GM18507 (cell line): ENCODE measurements around the gene BASP1.

Experiments used
- DNase-seq: peaks from one replicate; pipeline ENCODE4 v3.0.0; 2011; ENCODE audit warnings: low read depth; ENCODE audit not compliant: insufficient read length; ENCODE audit errors: extremely low spot score
- FAIRE-seq: peaks from 2 replicates; lab custom pipeline; 2011; peaks lifted over from hg19 to GRCh38; lab: Jason Lieb, UNC

Gene BASP1

GRCh38 chr5:17220469-17220868, 3.0 kb downstream of the BASP1 start:
- FAIRE-seq = no peak
- no peak for DNase-seq

- DNase-seq = no peak
- no peak for FAIRE-seq
Measured at GRCh38 chr5:17221843-17222636, 4.6 kb downstream of the BASP1 start.

- DNase-seq (no peak), FAIRE-seq (no peak)
Measured at GRCh38 chr5:17222664-17223063, 5.2 kb downstream of the BASP1 start.

GRCh38 chr5:17223367-17224185, 6.1 kb downstream of the BASP1 start:
- FAIRE-seq (peak; percentile 45), DNase-seq (no peak)

- FAIRE-seq (peak; percentile 75), DNase-seq (no peak)
Measured at GRCh38 chr5:17224858-17225511, 7.6 kb downstream of the BASP1 start.

- no peak for DNase-seq
- no peak for FAIRE-seq
Measured at GRCh38 chr5:17225520-17225919, 8.1 kb downstream of the BASP1 start.

- DNase-seq (no peak), FAIRE-seq (no peak)
Measured at GRCh38 chr5:17227868-17228267, 10.4 kb downstream of the BASP1 start.

- FAIRE-seq = peak; percentile 75
Measured at GRCh38 chr5:17228821-17229291, 11.4 kb downstream of the BASP1 start.

GRCh38 chr5:17229313-17229712, 11.9 kb downstream of the BASP1 start:
- DNase-seq (no peak), FAIRE-seq (no peak)

More at GRCh38 chr5:17228821-17229291, 11.4 kb downstream of the BASP1 start:
- no peak for DNase-seq

- FAIRE-seq = no peak
Measured at GRCh38 chr5:17230191-17230590, 12.8 kb downstream of the BASP1 start.

GRCh38 chr5:17230808-17231525, 13.5 kb downstream of the BASP1 start:
- no peak for DNase-seq
- FAIRE-seq = no peak

More at GRCh38 chr5:17230191-17230590, 12.8 kb downstream of the BASP1 start:
- DNase-seq = no peak

- no peak for DNase-seq
- no peak for FAIRE-seq
Measured at GRCh38 chr5:17232405-17232804, 15.0 kb downstream of the BASP1 start.

- DNase-seq = no peak
- FAIRE-seq = no peak
Measured at GRCh38 chr5:17233488-17233887, 16.1 kb downstream of the BASP1 start.

GRCh38 chr5:17234374-17234773, 16.9 kb downstream of the BASP1 start:
- DNase-seq = no peak
- FAIRE-seq = no peak

- no peak for DNase-seq
- no peak for FAIRE-seq
Measured at GRCh38 chr5:17235731-17236330, 18.4 kb downstream of the BASP1 start.

- DNase-seq (no peak), FAIRE-seq (no peak)
Measured at GRCh38 chr5:17238521-17239041, 21.1 kb downstream of the BASP1 start.

- DNase-seq (no peak), FAIRE-seq (no peak)
Measured at GRCh38 chr5:17239953-17240352, 22.5 kb downstream of the BASP1 start.

- no peak for DNase-seq
- FAIRE-seq = no peak
Measured at GRCh38 chr5:17240487-17240886, 23.1 kb downstream of the BASP1 start.

GRCh38 chr5:17241635-17242034, 24.2 kb downstream of the BASP1 start:
- FAIRE-seq (no peak), DNase-seq (no peak)
